ENCODE results near the gene WDR6. TPM values are rescaled to one million over a fixed set of nuclear protein-coding genes. Genes with fewer than 3 reads are reported as not detected.

The WDR6 gene
- polyA plus RNA-seq, 2 donors, result 64.5 to 79.0 TPM

GRCh38 chr3:49019941-49020329 is 12.7 kb downstream of the WDR6 start:
- no peaks in the 10 kb centered on the region for H3K27me3 ChIP-seq (ENCODE audit: control insufficient read depth in 1 of 2, insufficient read depth in 2 of 2, low read length in 2 of 2)
- H3K4me3 ChIP-seq (ENCODE audit: low read depth in 1 of 2, low read length in 2 of 2), result peak overlapping the region; percentile 68 to 94
- H3K36me3 ChIP-seq (ENCODE audit: control insufficient read depth in 2 of 2, insufficient read depth in 2 of 2, low read length in 1 of 2), result peaks cover 8 to 24% of the 10 kb centered on the region in 2 donors
- no peaks in the 10 kb centered on the region for H3K9me3 ChIP-seq (ENCODE audit: control insufficient read depth in 2 of 2, insufficient read depth in 1 of 2, low read depth in 1 of 2, low read length in 1 of 2)
- H3K27ac ChIP-seq (ENCODE audit: low read depth in 2 of 2, low read length in 1 of 2), result peak overlapping the region; percentile 100
- WGBS, 2 donors, result 32 to 44% methylated on average over 12 of the region's 12 CpGs
- peaks cover 8 to 20% of the 10 kb centered on the region in 2 donors for H3K4me1 ChIP-seq (ENCODE audit: control insufficient read depth in 2 of 2, insufficient read depth in 2 of 2, low read length in 1 of 2)

DNA sequence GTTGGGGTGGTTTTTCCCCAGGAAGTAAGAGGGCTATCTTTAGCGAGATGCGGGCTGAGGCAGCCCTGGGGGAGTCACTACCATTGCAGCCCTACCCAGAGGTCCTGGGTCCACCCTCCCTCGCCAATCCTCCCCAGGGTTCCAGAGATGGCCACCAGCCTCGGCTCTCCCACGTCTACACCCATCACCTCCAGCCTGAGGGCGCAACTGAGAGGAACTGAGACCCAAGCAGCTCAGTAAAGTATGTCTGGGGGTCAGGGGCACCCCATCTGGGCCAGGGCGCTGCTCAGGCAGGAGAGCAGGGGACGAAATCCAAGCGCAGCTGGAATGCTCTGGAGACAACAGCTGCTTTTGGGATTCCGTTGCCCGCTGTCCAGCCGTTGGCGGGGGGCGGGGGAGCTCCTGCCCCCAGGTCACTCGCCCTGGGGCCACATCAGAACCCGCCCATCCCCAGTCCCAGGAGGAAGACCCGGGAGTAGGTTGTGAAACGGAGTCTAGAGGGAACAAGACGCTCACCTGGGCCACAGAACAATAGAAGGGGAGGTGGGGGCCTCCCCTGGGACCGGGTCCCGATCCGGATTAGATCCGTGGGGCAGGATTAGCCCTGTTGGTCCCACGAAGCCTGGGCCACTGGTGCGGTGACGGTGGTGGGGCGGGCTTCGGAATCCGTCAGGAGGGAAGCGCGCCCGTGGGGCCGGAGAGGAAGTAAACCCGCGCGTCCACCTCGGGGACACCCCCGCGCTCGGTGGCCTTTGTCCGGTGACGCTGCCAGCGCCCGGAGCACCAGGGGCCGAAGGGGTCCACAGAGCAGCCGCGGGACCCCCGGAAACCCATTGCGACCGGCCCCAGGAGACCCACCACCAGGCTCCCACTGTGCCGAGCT is 13.4 kb downstream of the WDR6 start:
- H3K4me1 ChIP-seq (ENCODE audit: control insufficient read depth in 2 of 2, insufficient read depth in 2 of 2, low read length in 1 of 2), result peaks cover 8 to 25% of the 10 kb centered on the region in 2 donors
- 1 to 2% methylated on average over 47 to 51 of the region's 51 CpGs for WGBS, 2 donors
- no peaks in the 10 kb centered on the region for H3K27me3 ChIP-seq (ENCODE audit: control insufficient read depth in 1 of 2, insufficient read depth in 2 of 2, low read length in 2 of 2)
- peak overlapping the region; percentile 68 to 94 for H3K4me3 ChIP-seq (ENCODE audit: low read depth in 1 of 2, low read length in 2 of 2)
- H3K9me3 ChIP-seq (ENCODE audit: control insufficient read depth in 2 of 2, insufficient read depth in 1 of 2, low read depth in 1 of 2, low read length in 1 of 2), result no peaks in the 10 kb centered on the region
- peaks cover 2 to 27% of the 10 kb centered on the region in 2 donors for H3K36me3 ChIP-seq (ENCODE audit: control insufficient read depth in 2 of 2, insufficient read depth in 2 of 2, low read length in 1 of 2)
- peak overlapping the region; percentile 100 for H3K27ac ChIP-seq (ENCODE audit: low read depth in 2 of 2, low read length in 1 of 2)

GRCh38 chr3:49021213-49021812 is 14.1 kb downstream of the WDR6 start:
- WGBS, 2 donors, result 0% methylated on average over 60 of the region's 60 CpGs
- H3K36me3 ChIP-seq (ENCODE audit: control insufficient read depth in 2 of 2, insufficient read depth in 2 of 2, low read length in 1 of 2), result peaks cover 2 to 30% of the 10 kb centered on the region in 2 donors
- peaks cover 8 to 25% of the 10 kb centered on the region in 2 donors for H3K4me1 ChIP-seq (ENCODE audit: control insufficient read depth in 2 of 2, insufficient read depth in 2 of 2, low read length in 1 of 2)

DNA sequence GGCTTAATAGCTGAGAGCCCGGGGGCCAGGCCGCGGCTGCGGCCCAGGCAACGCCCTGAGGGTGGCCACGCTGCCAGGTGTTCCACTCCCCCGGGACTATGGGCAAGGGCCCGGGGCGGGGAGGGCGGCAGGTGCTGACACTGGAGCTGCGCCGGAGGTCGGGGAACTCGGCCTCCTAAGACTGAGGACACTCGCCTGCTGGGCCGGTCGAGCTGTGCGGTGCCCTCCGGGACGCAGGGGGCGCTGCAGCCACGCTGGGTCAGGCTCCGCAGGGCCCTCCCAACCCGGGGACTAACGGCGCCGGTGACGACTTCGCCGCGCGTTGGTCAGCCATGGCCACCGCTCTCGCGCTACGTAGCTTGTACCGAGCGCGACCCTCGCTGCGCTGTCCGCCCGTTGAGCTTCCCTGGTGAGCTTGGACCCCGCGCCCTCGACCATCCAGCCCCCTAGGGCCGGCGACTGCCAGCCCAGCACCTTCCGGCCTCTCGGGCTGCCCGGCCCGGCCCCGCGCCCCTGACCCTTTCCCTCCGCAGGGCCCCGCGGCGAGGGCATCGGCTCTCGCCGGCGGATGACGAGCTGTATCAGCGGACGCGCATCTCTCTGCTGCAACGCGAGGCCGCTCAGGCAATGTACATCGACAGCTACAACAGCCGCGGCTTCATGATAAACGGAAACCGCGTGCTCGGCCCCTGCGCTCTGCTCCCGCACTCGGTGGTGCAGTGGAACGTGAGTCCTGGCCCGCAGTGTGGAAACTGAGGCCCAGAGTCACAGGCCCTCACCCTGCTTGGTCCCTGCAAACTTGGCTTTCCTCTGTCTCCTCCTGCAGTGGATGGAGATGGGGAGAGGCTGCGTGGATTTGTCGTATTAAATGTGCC is 14.9 kb downstream of the WDR6 start, which contains the start of gene NDUFAF3:
Gene NDUFAF3, plus strand, starts transcription at position 309 of the 875 bp plus-strand sequence. Its CDS starts 24 bp downstream, at position 333.
- Histone ChIP-seq H3K9me3 (ENCODE audit: control insufficient read depth in 2 of 2, insufficient read depth in 1 of 2, low read depth in 1 of 2, low read length in 1 of 2) (no peaks in the 10 kb centered on the region), H3K36me3 (ENCODE audit: control insufficient read depth in 2 of 2, insufficient read depth in 2 of 2, low read length in 1 of 2) (peaks cover 2 to 32% of the 10 kb centered on the region in 2 donors), H3K4me3 (ENCODE audit: low read depth in 1 of 2, low read length in 2 of 2) (peak within 1 kb of the TSS; percentile 68 to 94), H3K27me3 (ENCODE audit: control insufficient read depth in 1 of 2, insufficient read depth in 2 of 2, low read length in 2 of 2) (no peaks in the 10 kb centered on the region), H3K27ac (ENCODE audit: low read depth in 2 of 2, low read length in 1 of 2) (peak within 1 kb of the TSS; percentile 100), H3K4me1 (ENCODE audit: control insufficient read depth in 2 of 2, insufficient read depth in 2 of 2, low read length in 1 of 2) (peaks cover 8 to 24% of the 10 kb centered on the region in 2 donors)
- WGBS, 2 donors, result 0 to 1% methylated on average over 81 to 83 of the region's 83 CpGs

More at GRCh38 chr3:49021213-49021812, 14.1 kb downstream of the WDR6 start:
- H3K27ac ChIP-seq (ENCODE audit: low read depth in 2 of 2, low read length in 1 of 2), result peak overlapping the region; percentile 100
- peak overlapping the region; percentile 68 to 94 for H3K4me3 ChIP-seq (ENCODE audit: low read depth in 1 of 2, low read length in 2 of 2)
- no peaks in the 10 kb centered on the region for H3K9me3 ChIP-seq (ENCODE audit: control insufficient read depth in 2 of 2, insufficient read depth in 1 of 2, low read depth in 1 of 2, low read length in 1 of 2)
- no peaks in the 10 kb centered on the region for H3K27me3 ChIP-seq (ENCODE audit: control insufficient read depth in 1 of 2, insufficient read depth in 2 of 2, low read length in 2 of 2)

- H3K27ac ChIP-seq (ENCODE audit: low read depth in 2 of 2, low read length in 1 of 2), result peak overlapping the region; percentile 100
- peaks cover 2 to 32% of the 10 kb centered on the region in 2 donors for H3K36me3 ChIP-seq (ENCODE audit: control insufficient read depth in 2 of 2, insufficient read depth in 2 of 2, low read length in 1 of 2)
- peak overlapping the region; percentile 68 to 94 for H3K4me3 ChIP-seq (ENCODE audit: low read depth in 1 of 2, low read length in 2 of 2)
- H3K4me1 ChIP-seq (ENCODE audit: control insufficient read depth in 2 of 2, insufficient read depth in 2 of 2, low read length in 1 of 2), result peaks cover 3 to 19% of the 10 kb centered on the region in 2 donors
- no peaks in the 10 kb centered on the region for H3K9me3 ChIP-seq (ENCODE audit: control insufficient read depth in 2 of 2, insufficient read depth in 1 of 2, low read depth in 1 of 2, low read length in 1 of 2)
- 15 to 19% methylated on average over 11 to 12 of the region's 12 CpGs for WGBS, 2 donors
- no peaks in the 10 kb centered on the region for H3K27me3 ChIP-seq (ENCODE audit: control insufficient read depth in 1 of 2, insufficient read depth in 2 of 2, low read length in 2 of 2)
These were observed 15.5 kb downstream of the WDR6 start for GRCh38 chr3:49022688-49023171.

GRCh38 chr3:49023775-49024174 is 16.6 kb downstream of the WDR6 start:
- Histone ChIP-seq H3K36me3 (ENCODE audit: control insufficient read depth in 2 of 2, insufficient read depth in 2 of 2, low read length in 1 of 2) (peaks cover 2 to 32% of the 10 kb centered on the region in 2 donors), H3K27ac (ENCODE audit: low read depth in 2 of 2, low read length in 1 of 2) (no peak overlapping the region), H3K4me3 (ENCODE audit: low read depth in 1 of 2, low read length in 2 of 2) (no peak overlapping the region), H3K27me3 (ENCODE audit: control insufficient read depth in 1 of 2, insufficient read depth in 2 of 2, low read length in 2 of 2) (no peaks in the 10 kb centered on the region), H3K9me3 (ENCODE audit: control insufficient read depth in 2 of 2, insufficient read depth in 1 of 2, low read depth in 1 of 2, low read length in 1 of 2) (no peaks in the 10 kb centered on the region), H3K4me1 (ENCODE audit: control insufficient read depth in 2 of 2, insufficient read depth in 2 of 2, low read length in 1 of 2) (peaks cover 3 to 25% of the 10 kb centered on the region in 2 donors)
- WGBS, 2 donors, result 82 to 85% methylated on average over 4 of the region's 4 CpGs

DNA sequence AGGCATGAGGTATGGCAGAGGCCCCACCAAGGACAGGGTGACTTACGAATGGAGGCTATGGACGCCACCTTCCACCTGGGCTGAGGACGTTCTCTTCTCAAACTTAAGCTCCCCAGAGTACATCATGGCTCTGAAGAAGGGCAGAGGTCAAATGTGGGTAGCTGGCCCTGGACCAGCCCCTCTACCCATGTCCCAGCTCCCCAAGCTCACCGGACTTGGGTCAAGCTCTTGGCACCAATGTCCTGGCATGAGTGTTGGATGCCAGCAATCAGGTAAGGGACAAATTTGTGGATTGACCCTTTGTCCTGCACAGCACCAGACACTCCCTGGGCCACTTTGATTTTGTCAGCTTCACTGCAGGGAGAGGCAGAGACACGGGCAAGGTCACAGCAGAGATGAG is 17.3 kb downstream of the WDR6 start:
- peaks cover 2 to 32% of the 10 kb centered on the region in 2 donors for H3K36me3 ChIP-seq (ENCODE audit: control insufficient read depth in 2 of 2, insufficient read depth in 2 of 2, low read length in 1 of 2)
- WGBS, 2 donors, result 69 to 72% methylated on average over 5 of the region's 5 CpGs
- peaks cover 3 to 25% of the 10 kb centered on the region in 2 donors for H3K4me1 ChIP-seq (ENCODE audit: control insufficient read depth in 2 of 2, insufficient read depth in 2 of 2, low read length in 1 of 2)
- no peak overlapping the region for H3K4me3 ChIP-seq (ENCODE audit: low read depth in 1 of 2, low read length in 2 of 2)
- no peaks in the 10 kb centered on the region for H3K9me3 ChIP-seq (ENCODE audit: control insufficient read depth in 2 of 2, insufficient read depth in 1 of 2, low read depth in 1 of 2, low read length in 1 of 2)
- H3K27ac ChIP-seq (ENCODE audit: low read depth in 2 of 2, low read length in 1 of 2), result no peak overlapping the region
- no peaks in the 10 kb centered on the region for H3K27me3 ChIP-seq (ENCODE audit: control insufficient read depth in 1 of 2, insufficient read depth in 2 of 2, low read length in 2 of 2)

DNA sequence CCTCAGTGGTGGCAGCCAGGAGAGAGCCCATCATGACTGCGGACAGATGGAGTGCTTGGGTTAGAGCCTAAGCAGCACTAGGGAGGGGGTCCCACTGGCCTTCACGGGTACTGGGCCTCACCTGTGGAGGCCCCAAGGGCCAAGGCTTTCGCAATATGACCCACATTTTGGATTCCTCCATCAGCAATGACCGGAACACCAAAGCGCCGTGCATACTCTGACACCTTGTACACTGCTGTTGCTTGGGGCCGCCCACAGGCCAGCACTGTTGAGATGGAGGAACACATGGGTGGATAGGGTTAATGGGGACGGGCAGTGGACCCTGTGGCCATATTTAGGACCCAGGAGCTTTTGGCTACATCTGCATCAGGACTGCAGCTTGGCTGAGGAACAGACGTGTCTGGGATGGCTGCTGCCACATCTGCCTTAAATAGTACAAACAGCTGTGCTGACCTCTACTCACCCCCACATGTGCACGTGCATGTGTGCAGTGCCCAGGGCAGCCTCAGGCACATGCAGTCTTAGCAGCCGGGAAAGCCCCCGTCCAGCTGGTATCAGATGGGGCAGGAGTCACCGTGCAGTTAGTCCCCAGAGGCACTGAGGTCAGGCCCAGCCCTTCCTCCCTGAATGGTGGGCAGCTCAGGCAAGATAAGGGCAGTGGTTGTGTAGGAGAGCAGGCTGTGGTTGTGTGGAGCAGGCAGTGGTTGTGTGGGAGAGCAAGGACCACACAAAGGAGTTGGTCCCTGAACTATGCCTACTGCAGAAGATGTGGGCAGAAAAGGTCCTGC is 18.0 kb downstream of the WDR6 start:
- peaks cover 3 to 24% of the 10 kb centered on the region in 2 donors for H3K4me1 ChIP-seq (ENCODE audit: control insufficient read depth in 2 of 2, insufficient read depth in 2 of 2, low read length in 1 of 2)
- no peak overlapping the region for H3K27ac ChIP-seq (ENCODE audit: low read depth in 2 of 2, low read length in 1 of 2)
- H3K9me3 ChIP-seq (ENCODE audit: control insufficient read depth in 2 of 2, insufficient read depth in 1 of 2, low read depth in 1 of 2, low read length in 1 of 2), result no peaks in the 10 kb centered on the region
- 62 to 75% methylated on average over 13 of the region's 13 CpGs for WGBS, 2 donors
- no peak overlapping the region for H3K4me3 ChIP-seq (ENCODE audit: low read depth in 1 of 2, low read length in 2 of 2)
- peaks cover 2 to 32% of the 10 kb centered on the region in 2 donors for H3K36me3 ChIP-seq (ENCODE audit: control insufficient read depth in 2 of 2, insufficient read depth in 2 of 2, low read length in 1 of 2)
- no peaks in the 10 kb centered on the region for H3K27me3 ChIP-seq (ENCODE audit: control insufficient read depth in 1 of 2, insufficient read depth in 2 of 2, low read length in 2 of 2)
